ENCODE measurements around the gene BRINP2.

DNA sequence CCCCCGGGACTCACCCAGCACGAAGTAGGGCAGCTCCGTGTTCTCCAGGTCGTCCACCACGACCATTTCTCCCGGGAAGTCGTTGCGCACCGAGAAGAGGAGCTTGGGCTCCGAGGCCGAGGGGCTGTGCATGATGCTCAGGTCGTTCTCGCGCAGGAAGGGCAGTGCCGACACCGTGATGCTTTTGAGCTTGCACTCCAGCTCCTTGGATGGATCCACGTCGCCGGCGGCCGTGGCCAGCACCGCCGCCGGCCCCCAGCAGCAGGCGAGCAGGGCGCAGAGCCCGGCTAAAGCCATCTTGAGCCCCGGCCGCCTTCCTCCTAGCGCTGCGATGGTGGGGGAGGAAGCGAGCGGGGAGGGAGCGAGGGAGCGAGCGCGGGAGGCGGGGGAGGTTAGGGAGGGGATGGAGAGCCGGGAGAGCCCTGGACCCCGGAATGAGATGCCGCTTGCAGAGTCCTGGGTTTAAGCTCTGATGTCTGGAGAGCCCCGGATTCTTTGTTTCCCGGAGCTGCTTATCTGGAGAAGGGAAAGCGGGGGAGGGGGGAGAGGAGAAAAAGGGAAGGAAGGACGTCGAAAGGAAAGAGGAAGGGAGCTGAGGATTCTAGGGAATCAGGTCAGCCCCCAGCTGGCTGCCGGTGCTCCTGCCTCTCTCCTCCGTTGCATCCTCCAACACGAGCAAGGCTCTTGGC, 6.2 kb upstream of the BRINP2 start, which contains the start of gene ASTN1:
- no peak for TF ChIP-seq ELF4 (IDR thresholded peaks at IDR 0.05)
- no peak for TF ChIP-seq SP1 (IDR thresholded peaks at IDR 0.05)
- TF ChIP-seq ARNT (IDR thresholded peaks at IDR 0.05) = no peak

All from HEK293T (cell line).